Naive thymus-derived CD8-positive, alpha-beta T cell (primary cell): ENCODE results near the gene RNF145. TPM values are rescaled to one million over a fixed set of nuclear protein-coding genes. Genes with fewer than 3 reads are reported as not detected.
A peak's percentile ranks its signal among the peaks of the same experiment; 100 is the strongest.

Experiments used
- ATAC-seq, 2 donors: fragments of 150-1000 bp; cut with Tn5 transposase in 1 of 2; sonication (Bioruptor Pico), chemical (Tn5 transposase) in 1 of 2; 1 replicate in 1 of 2; 2 replicates in 1 of 2; pipeline ENCODE4 v1.10.0; 2021; ENCODE audit warnings: mild to moderate bottlenecking in 2 of 2, moderate library complexity in 2 of 2
- POLR2A ChIA-PET: fragments of 350-600 bp; sonication (Branson Sonifier 250); formaldehyde crosslinking; loops from one replicate; lab custom pipeline; 2021; ENCODE audit warnings: antibody characterized with exemption; lab: Charles Lee
- DNase-seq, 10 donors: peaks; one replicate each; pipeline versions ENCODE4 v3.0.0 to v3.0.0-alpha.2; 2020 to 2022
- H3K27ac Mint-ChIP-seq, 10 donors: one replicate each; pipeline ENCODE4 v1.8.0; 2020 to 2022; ENCODE audit warnings: mild to moderate bottlenecking in 10 of 10, mixed read lengths in 10 of 10, moderate library complexity in 4 of 10, inconsistent platforms in 1 of 10
- H3K27me3 Mint-ChIP-seq, 5 donors: one replicate each; pipeline ENCODE4 v1.8.0; 2021 to 2022; ENCODE audit warnings: mixed read lengths in 5 of 5
- H3K36me3 Mint-ChIP-seq, 3 donors: one replicate each; pipeline ENCODE4 v1.8.0; 2020 to 2022; ENCODE audit warnings: mixed read lengths in 3 of 3, mild to moderate bottlenecking in 2 of 3, inconsistent platforms in 1 of 3
- H3K4me1 Mint-ChIP-seq, 4 donors: one replicate each; pipeline ENCODE4 v1.8.0; 2021 to 2022; ENCODE audit warnings: mixed read lengths in 4 of 4
- H3K4me3 Mint-ChIP-seq, 10 donors: one replicate each; pipeline ENCODE4 v1.8.0; 2020 to 2022; ENCODE audit warnings: mild to moderate bottlenecking in 10 of 10, mixed read lengths in 10 of 10, moderate library complexity in 6 of 10, inconsistent platforms in 1 of 10
- H3K9me3 Mint-ChIP-seq, 9 donors: one replicate each; pipeline ENCODE4 v1.8.0; 2020 to 2022; ENCODE audit warnings: mixed read lengths in 9 of 9, mild to moderate bottlenecking in 3 of 9, inconsistent platforms in 1 of 9, moderate library complexity in 1 of 9
- polyA plus RNA-seq, 3 donors: library from polyadenylated mRNA; unstranded; fragments of 300-500 nt; fragmentation: Illumina TruSeq; gene quantifications; one replicate each; pipeline ENCODE4 v1.2.3, GENCODE V29; 2021
- total RNA-seq, 8 experiments: library from RNA in 2 of 8; stranded (reverse) in 2 of 8; gene quantifications; one replicate each; pipeline ENCODE4 v1.2.3 and lab custom pipeline; 2021 to 2026

Gene RNF145
- total and polyA plus RNA-seq, 5 experiments from 2014 or later, result 6.3 to 54.2 (median 11.2) TPM

DNA sequence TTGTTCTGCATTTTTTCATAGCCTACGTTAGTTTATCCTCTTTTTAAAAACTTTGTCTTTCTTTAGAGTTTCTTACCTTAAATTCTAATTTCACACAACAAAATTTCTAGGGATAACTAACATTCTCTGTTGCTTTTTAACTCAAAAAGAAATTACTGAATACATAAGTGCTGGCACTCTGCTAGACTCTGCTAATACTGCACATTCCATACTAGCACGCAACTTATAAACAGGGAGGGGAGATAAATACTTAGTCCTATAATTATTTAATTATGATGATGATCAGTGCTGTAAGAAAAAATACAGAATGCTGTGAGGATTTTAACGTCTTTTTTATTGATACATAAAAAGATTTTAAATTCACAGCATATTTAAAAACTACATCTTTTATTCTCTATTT lies 25.1 kb downstream of the RNF145 start:
- POLR2A ChIA-PET, result interaction anchor here (0.8 kb wide), 1 partner anchor 10 kb away, joined by 3 read pairs; no protein-coding TSS in a partner anchor
- no peaks in the 10 kb centered on the region for H3K27me3 Mint-ChIP-seq
- no peak overlapping the region for H3K4me3 Mint-ChIP-seq
- H3K9me3 Mint-ChIP-seq, result no peaks in the 10 kb centered on the region
- DNase-seq, result no peak
- peaks cover 23 to 77% (median 49%) of the 10 kb centered on the region in 4 donors for H3K4me1 Mint-ChIP-seq
- peaks cover 0 to 69% (median 13%) of the 10 kb centered on the region in 3 donors for H3K36me3 Mint-ChIP-seq
- H3K27ac Mint-ChIP-seq, result peak overlapping the region in 6 of 10 donors; percentile 60 to 87 (median 72)
- ATAC-seq, result no peak

DNA sequence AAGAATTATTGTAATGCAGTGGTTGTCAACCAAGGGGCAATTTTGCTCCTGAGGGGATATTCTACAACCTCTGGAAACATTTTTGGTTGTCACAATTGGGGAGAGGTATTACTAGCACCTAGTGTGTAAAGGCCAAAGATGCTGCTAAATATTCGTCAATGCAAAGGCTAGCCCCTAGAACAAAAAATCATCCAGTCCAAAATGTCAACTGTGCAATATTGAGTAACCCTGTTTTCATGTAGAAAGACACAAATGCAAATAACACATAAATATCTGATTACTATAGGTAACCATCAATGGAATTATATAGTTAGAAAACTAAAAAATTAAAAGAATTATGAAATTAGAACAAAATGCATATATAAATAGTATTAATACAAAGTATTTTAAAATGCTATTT lies 26.1 kb downstream of the RNF145 start:
- POLR2A ChIA-PET, result no interaction called here
- ATAC-seq (no peak), DNase-seq (no peak)
- H3K36me3 Mint-ChIP-seq, result peaks cover 0 to 68% (median 16%) of the 10 kb centered on the region in 3 donors
- H3K4me1 Mint-ChIP-seq, result peaks cover 23 to 83% (median 50%) of the 10 kb centered on the region in 4 donors
- no peaks in the 10 kb centered on the region for H3K9me3 Mint-ChIP-seq
- peak overlapping the region in 6 of 10 donors; percentile 23 to 86 (median 44) for H3K27ac Mint-ChIP-seq
- no peak overlapping the region for H3K4me3 Mint-ChIP-seq
- no peaks in the 10 kb centered on the region for H3K27me3 Mint-ChIP-seq

DNA sequence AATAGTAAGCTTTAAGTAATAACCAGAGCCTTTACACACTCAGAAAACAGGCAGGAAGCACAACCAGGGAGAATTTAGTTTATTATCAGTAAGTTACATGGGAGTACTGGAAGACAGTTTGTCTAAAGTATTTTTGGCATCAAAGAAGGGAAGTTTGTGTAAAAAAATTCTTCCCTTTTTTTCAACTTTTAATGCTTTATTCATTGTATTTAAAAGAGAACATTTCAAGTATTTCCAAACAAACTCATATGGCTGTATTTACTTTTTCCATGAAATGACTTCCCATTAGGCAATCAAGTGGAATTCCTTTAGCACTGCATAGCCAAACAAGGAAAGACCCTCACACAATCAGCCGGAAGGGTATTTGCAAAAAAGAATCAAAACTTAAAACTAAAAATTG lies 26.7 kb downstream of the RNF145 start:
- Mint-ChIP-seq H3K27ac (peak overlapping the region in 5 of 10 donors; percentile 31 to 86 (median 51)), H3K27me3 (no peaks in the 10 kb centered on the region), H3K9me3 (no peaks in the 10 kb centered on the region), H3K4me3 (no peak overlapping the region), H3K36me3 (peaks cover 0 to 63% (median 14%) of the 10 kb centered on the region in 3 donors), H3K4me1 (peaks cover 21 to 81% (median 48%) of the 10 kb centered on the region in 4 donors)
- ATAC-seq (no peak), DNase-seq (no peak)
- POLR2A ChIA-PET, result no interaction called here

DNA sequence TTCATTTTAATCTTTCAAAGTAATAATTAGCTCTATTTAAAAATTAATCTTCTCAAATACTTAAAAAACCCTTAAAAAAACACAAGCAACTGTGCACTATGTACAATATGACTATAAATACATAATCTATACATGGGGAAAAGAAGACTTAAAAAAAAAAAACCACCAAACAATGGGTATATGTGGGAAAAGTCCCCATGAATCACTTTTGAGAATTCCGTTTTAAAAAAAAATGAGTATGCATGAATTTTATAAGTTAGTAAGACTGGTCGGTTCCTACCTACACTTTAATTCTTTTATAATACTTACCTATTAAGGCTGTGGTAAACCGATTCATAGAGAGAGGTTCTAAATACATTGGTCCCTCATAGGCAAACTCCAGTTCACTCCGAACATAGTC lies 27.7 kb downstream of the RNF145 start:
- Mint-ChIP-seq H3K27me3 (no peaks in the 10 kb centered on the region), H3K36me3 (peaks cover 0 to 66% (median 12%) of the 10 kb centered on the region in 3 donors), H3K27ac (peak overlapping the region in 1 of 10 donors; percentile 86), H3K4me1 (peaks cover 22 to 88% (median 55%) of the 10 kb centered on the region in 4 donors), H3K9me3 (no peaks in the 10 kb centered on the region), H3K4me3 (peak overlapping the region in 1 of 10 donors; percentile 44)
- ATAC-seq, result no peak
- POLR2A ChIA-PET, result no interaction called here
- no peak for DNase-seq

DNA sequence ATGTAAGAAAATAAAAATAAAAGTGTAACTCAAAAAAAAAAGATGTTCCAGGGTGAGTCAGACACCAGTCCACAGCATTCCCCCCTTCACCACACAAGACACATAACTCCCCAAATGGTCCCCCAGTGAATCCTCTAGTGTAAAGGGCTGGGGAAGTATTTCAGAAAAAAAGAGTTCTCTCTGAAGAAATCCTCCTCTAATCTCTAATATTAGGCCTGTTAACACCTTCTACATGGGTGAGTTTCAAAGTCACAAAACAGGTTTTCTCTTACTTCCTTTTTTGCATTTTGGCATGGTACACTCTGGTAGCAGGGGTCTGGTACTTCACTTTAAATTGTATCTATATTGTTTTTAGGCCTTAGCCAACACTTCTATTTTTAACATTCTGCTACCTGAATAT lies 28.2 kb downstream of the RNF145 start:
- peak overlapping the region in 2 of 10 donors; percentile 23 to 44 for H3K4me3 Mint-ChIP-seq
- H3K4me1 Mint-ChIP-seq, result peaks cover 24 to 88% (median 57%) of the 10 kb centered on the region in 4 donors
- POLR2A ChIA-PET, result interaction anchor here (0.7 kb wide), 1 partner anchor 732 kb away, joined by 3 read pairs; no protein-coding TSS in a partner anchor
- no peaks in the 10 kb centered on the region for H3K9me3 Mint-ChIP-seq
- H3K27ac Mint-ChIP-seq, result peak overlapping the region in 8 of 10 donors; percentile 20 to 86 (median 44)
- peak in 1 of 2 donors; percentile 48 for ATAC-seq
- no peak for DNase-seq
- peaks cover 0 to 66% (median 10%) of the 10 kb centered on the region in 3 donors for H3K36me3 Mint-ChIP-seq
- no peaks in the 10 kb centered on the region for H3K27me3 Mint-ChIP-seq

DNA sequence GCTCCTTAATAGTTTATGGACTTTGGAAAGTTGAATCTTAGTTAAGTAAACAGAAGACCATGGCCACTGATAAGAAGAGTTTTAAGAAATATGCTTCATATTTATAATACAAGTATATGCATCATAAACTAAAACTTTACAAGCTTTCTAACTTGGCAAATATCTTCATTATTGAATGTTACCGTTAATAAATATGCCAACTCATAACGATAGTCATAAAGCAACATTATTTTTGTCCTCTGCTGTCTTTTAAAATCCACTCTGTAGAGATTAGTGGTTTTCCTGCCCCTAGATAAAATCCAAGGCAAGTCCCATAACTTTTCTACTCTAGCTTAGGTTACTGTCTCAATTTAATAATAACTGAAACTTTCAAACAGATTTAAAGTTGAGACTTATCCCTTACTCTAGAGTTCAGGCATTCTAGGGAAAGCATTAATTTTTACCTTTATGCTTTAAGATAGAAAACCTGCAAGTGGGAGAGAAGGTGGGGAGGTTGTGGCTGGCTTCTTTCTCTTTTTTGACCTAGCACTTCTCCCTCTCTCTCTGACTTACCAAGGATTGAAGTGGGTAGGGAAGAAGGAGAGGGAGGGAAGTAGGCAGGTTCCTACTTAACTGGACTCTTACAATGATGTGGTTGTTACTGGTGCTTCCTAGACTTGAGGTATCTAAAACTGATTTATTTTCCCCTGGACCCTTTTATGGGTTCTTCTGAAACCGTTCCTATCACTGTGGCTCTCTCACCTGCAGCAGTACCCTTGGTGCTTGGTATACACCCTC lies 29.6 kb downstream of the RNF145 start:
- H3K9me3 Mint-ChIP-seq, result no peaks in the 10 kb centered on the region
- H3K4me3 Mint-ChIP-seq, result peak overlapping the region in 8 of 10 donors; percentile 34 to 65 (median 46)
- no peak for DNase-seq
- H3K27ac Mint-ChIP-seq, result peak overlapping the region; percentile 64 to 94 (median 86)
- POLR2A ChIA-PET, result no interaction called here
- peaks cover 0 to 58% (median 7%) of the 10 kb centered on the region in 3 donors for H3K36me3 Mint-ChIP-seq
- no peaks in the 10 kb centered on the region for H3K27me3 Mint-ChIP-seq
- H3K4me1 Mint-ChIP-seq, result peaks cover 22 to 86% (median 60%) of the 10 kb centered on the region in 4 donors
- no peak for ATAC-seq

DNA sequence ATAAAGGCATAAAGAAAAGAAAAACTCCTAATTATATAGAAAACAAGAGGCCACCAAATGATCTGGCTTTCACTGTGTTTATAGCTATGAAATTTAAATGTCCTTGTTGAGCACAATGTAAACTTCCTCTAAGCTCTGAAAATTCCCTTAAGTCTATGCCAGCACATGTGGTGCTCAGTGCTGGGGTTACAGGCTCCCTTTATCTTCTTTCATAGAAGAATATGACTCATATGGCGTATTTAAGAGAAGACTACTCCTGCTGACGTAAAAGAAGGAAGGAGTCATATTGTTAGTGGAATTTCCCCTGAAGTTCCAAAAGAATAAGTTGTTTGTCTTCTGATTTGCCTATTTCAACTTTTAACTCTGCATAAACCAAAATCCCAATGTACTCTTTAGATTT lies 30.4 kb downstream of the RNF145 start:
- POLR2A ChIA-PET, result no interaction called here
- Mint-ChIP-seq H3K9me3 (no peaks in the 10 kb centered on the region), H3K27ac (peak overlapping the region; percentile 14 to 94 (median 70)), H3K4me3 (peak overlapping the region in 2 of 10 donors; percentile 18 to 28), H3K27me3 (no peaks in the 10 kb centered on the region), H3K36me3 (peaks cover 0 to 61% (median 7%) of the 10 kb centered on the region in 3 donors), H3K4me1 (peaks cover 21 to 88% (median 61%) of the 10 kb centered on the region in 4 donors)
- peak in 1 of 10 donors; percentile 4 for DNase-seq
- peak; percentile 62 to 70 for ATAC-seq

DNA sequence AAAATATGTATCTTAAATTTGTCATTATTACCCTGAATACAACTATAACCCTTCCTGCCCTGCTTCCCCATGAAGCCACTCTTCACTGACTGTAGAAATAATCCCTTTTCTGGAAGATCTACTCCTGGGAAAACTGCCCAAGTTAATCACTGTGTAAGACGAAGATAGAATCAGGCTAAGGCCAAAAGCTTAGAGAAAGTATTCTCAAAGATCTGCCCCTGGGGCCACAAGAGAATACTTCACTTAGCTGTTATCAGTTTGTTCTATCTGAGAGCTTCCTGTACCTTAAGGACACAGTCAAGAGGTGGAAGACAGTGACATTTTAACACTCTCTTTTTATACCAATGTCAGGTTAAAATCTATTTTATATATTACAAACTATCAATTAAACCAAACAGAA lies 33.8 kb downstream of the RNF145 start:
- no peaks in the 10 kb centered on the region for H3K9me3 Mint-ChIP-seq
- POLR2A ChIA-PET, result interaction anchor here (1.3 to 1.6 kb wide), 2 partner anchors 15 to 33 kb away, joined by 4 to 6 read pairs; no protein-coding TSS in a partner anchor
- peak in 3 of 10 donors; percentile 13 to 28 (median 25) for DNase-seq
- peak; percentile 82 to 87 for ATAC-seq
- peak overlapping the region; percentile 10 to 90 (median 74) for H3K27ac Mint-ChIP-seq
- H3K36me3 Mint-ChIP-seq, result peaks cover 0 to 67% (median 15%) of the 10 kb centered on the region in 3 donors
- peak overlapping the region in 7 of 10 donors; percentile 38 to 75 (median 47) for H3K4me3 Mint-ChIP-seq
- H3K4me1 Mint-ChIP-seq, result peaks cover 12 to 59% (median 41%) of the 10 kb centered on the region in 4 donors
- no peaks in the 10 kb centered on the region for H3K27me3 Mint-ChIP-seq

DNA sequence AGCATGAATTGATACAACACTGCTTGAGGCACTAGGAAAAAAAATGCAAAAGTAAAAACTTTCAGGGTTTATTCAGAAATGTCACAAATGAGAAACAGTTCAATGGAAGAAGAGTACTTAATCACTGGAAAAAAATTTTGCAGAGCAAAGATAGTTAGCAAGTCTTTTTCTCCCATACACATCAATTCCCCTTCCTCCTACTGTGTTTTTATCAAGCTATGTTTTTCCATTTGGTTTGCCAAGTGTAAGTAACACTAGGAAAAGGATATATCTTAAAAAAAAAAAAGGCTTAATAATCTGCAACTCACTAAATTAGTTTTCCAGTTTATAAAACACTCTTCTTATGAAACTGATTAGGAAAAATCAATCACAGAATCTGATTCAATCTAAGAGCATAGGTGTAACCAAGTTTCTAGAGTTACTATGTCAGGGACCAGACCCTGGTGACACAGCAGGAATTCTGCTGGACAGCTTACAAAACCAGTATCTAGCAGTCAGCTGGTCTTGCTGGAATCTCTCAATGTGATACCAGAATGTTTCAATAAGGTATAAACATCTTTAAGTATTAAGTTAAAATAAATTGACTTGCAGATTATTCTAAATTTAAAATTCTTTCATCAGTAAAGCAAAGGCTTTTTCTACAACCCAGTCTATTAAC lies 34.7 kb downstream of the RNF145 start:
- POLR2A ChIA-PET, result interaction anchor here (0.5 to 1.6 kb wide), 4 partner anchors 9 to 1029 kb away, joined by 3 to 4 read pairs (median 4); no protein-coding TSS in a partner anchor
- DNase-seq (no peak), ATAC-seq (no peak)
- peak overlapping the region in 2 of 10 donors; percentile 24 to 46 for H3K4me3 Mint-ChIP-seq
- H3K9me3 Mint-ChIP-seq, result no peaks in the 10 kb centered on the region
- peaks cover 0 to 64% (median 15%) of the 10 kb centered on the region in 3 donors for H3K36me3 Mint-ChIP-seq
- H3K27me3 Mint-ChIP-seq, result no peaks in the 10 kb centered on the region
- peak overlapping the region in 6 of 10 donors; percentile 10 to 74 (median 50) for H3K27ac Mint-ChIP-seq
- peaks cover 8 to 50% (median 37%) of the 10 kb centered on the region in 4 donors for H3K4me1 Mint-ChIP-seq

DNA sequence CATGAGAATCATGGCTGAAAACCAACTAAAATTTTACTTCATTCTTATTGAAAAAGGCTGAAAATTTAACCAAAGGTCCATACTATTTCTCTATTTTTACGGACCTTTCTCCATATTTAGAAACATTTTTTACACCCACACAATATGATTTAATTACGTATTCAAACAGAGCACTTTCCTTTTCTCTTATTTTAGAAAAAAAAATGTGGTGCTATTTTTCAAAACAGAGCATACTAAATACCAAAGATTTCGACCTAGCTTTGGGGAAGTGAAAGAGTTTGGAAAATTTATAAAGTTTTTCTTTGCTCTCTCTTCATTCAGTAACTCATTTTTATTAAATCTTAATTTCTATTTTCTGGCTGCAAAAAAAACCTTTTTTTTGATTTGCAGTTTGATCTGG lies 38.1 kb downstream of the RNF145 start:
- no peak overlapping the region for H3K4me3 Mint-ChIP-seq
- peaks cover 6 to 32% (median 25%) of the 10 kb centered on the region in 4 donors for H3K4me1 Mint-ChIP-seq
- POLR2A ChIA-PET, result interaction anchor here (0.6 kb wide), 1 partner anchor 72 kb away, joined by 3 read pairs; no protein-coding TSS in a partner anchor
- no peaks in the 10 kb centered on the region for H3K27me3 Mint-ChIP-seq
- peaks cover 0 to 61% (median 12%) of the 10 kb centered on the region in 3 donors for H3K36me3 Mint-ChIP-seq
- H3K27ac Mint-ChIP-seq, result peak overlapping the region in 2 of 10 donors; percentile 12 to 60
- ATAC-seq, result no peak
- DNase-seq, result no peak
- no peaks in the 10 kb centered on the region for H3K9me3 Mint-ChIP-seq

DNA sequence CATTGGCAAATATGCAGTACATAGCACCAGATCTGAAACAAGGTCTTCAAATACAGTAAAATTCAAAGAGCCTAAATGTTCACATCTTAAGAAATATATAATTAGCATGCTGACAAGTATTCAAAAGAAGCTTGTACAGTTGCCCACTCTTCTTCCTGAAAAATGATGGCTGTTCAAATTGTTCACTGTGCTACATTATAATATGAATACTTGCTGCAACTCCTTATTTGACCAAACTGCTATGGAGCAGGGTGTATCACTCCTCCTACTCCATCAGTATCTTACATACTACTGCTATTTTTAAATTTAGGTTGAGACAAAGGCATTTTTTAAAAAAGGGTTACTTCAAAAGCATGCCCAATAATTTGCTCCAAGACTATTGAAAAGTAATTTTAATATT lies 39.3 kb downstream of the RNF145 start:
- no peak overlapping the region for H3K4me3 Mint-ChIP-seq
- H3K27me3 Mint-ChIP-seq, result no peaks in the 10 kb centered on the region
- H3K27ac Mint-ChIP-seq, result peak overlapping the region in 4 of 10 donors; percentile 24 to 39 (median 26)
- peaks cover 0 to 56% (median 12%) of the 10 kb centered on the region in 3 donors for H3K36me3 Mint-ChIP-seq
- H3K9me3 Mint-ChIP-seq, result no peaks in the 10 kb centered on the region
- peaks cover 5 to 30% (median 19%) of the 10 kb centered on the region in 4 donors for H3K4me1 Mint-ChIP-seq
- DNase-seq, result no peak
- ATAC-seq, result no peak
- POLR2A ChIA-PET, result no interaction called here

DNA sequence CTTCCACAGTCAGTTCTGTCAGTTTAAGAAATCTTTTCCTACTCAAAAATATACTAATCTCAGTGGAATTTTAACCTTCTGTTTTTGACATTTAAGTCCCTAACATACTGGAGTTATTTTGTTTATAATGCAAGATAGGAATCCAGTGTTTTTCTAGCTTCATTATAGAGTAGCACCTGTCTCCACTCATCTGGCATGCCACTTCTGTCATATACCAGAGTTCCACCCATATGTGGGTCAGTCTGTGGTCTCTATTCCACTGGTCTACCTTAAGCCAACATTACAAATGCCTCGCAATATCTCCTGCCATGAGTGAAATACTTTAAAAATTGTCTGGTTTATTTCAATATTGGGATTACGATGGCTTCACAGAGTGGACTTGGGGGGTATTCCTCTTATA lies 42.9 kb downstream of the RNF145 start:
- no peak for DNase-seq

More for the DNA sequence above, 42.9 kb downstream of the RNF145 start:
- peak overlapping the region in 7 of 10 donors; percentile 7 to 69 (median 20) for H3K27ac Mint-ChIP-seq
- H3K36me3 Mint-ChIP-seq, result peaks cover 0 to 53% (median 3%) of the 10 kb centered on the region in 3 donors
- no peaks in the 10 kb centered on the region for H3K27me3 Mint-ChIP-seq
- H3K4me1 Mint-ChIP-seq, result peaks cover 12 to 36% (median 20%) of the 10 kb centered on the region in 4 donors
- H3K9me3 Mint-ChIP-seq, result no peaks in the 10 kb centered on the region
- no peak overlapping the region for H3K4me3 Mint-ChIP-seq
- no peak for ATAC-seq
- POLR2A ChIA-PET, result no interaction called here
